UCSD-AML1 (cell line): ENCODE results near the gene NRK.
"Not testable (repeated sequence)": the region's sequence is repeated elsewhere in the genome, so short reads cannot be mapped to it uniquely, and the experiment has no call there.

Experiments used
- DNase-seq: peaks from one replicate; lab custom pipeline; 2025; ENCODE audit not compliant: unreplicated experiment; lab: John Stamatoyannopoulos, UW

The NRK gene

DNA sequence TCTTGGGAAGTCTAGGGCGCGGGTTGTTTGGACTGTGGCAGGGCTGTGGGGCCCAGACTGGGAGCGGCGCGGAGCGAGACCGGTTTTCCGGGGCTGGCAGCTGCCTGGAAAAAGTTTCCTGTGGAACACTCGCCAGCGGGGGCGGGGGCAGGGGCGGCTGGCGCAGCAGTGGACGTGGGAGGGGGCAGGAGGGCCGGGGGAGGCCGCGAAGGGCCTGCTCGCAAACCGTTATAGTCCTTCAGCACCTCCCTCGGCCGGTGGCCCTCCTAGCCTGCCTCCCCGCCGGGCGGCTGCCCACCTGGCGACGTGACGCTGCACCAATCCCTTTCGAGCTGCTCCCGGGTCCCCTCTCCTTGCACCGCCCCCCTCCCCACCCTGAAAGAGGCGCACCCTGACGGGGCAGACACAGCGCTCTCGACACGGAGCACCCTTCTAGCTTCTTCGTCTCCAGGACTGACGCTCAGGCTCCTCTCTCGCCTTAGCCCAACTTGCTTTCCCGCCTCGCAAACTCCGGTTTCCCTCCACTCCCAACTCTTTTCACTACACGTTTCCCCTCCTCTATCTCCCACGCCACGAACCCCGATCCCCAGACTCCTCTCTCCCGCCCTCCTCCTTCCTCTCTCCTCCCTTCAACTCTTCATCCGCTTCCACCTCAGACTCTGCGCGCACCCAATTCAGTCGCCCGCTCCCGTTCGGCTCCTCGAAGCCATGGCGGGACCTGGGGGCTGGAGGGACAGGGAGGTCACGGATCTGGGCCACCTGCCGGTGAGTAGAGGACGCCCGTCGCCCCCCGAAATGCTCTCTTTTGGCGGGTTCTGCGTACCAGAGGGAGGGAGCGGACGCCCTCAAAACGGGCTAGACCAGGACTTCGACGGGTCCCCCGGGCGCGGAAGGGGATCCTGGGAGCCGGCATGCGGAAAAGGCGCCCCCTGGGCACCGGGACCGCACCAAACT lies at the start of gene NRK:
Gene NRK (plus strand): TSS at position 402 of the 954 bp plus-strand sequence. CDS start 307 bp downstream, at position 709.
- DNase-seq: no peak

DNA sequence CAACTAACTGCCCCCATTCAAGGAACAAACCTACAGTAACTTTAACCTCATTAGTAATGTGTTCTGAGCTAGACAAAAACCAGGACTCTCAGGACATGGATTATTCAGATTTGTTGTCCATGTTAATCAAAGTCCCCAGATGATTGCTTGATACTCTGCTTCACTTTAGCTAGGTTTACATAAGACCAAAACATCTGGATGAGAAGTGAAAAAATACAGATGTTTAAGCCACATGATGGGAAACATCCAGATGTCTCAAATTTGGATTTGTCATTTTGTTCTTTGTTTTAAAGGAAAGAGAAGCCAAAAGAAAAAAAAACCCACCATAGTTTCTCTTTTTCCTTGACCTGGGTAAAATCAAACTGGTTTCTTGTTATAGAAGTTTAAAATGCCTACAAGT lies 48.5 kb upstream of the NRK start:
- DNase-seq: no peak

GRCh38 chrX:105775679-105776078 lies 46.7 kb upstream of the NRK start:
- no peak for DNase-seq

GRCh38 chrX:105781804-105782203 lies 40.5 kb upstream of the NRK start:
- no peak for DNase-seq

DNA sequence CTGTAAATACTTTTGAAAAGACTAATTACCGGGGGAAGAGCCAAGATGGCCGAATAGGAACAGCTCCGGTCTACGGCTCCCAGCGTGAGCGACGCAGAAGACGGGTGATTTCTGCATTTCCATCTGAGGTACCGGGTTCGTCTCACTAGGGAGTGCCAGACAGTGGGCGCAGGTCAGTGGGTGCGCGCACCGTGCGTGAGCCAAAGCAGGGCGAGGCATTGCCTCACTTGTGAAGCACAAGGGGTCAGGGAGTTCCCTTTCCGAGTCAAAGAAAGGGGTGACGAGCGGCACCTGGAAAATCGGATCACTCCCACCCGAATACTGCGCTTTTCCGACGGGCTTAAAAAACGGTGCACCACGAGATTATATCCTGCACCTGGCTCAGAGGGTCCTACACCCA lies 25.5 kb upstream of the NRK start:
- DNase-seq: not testable (repeated sequence)

DNA sequence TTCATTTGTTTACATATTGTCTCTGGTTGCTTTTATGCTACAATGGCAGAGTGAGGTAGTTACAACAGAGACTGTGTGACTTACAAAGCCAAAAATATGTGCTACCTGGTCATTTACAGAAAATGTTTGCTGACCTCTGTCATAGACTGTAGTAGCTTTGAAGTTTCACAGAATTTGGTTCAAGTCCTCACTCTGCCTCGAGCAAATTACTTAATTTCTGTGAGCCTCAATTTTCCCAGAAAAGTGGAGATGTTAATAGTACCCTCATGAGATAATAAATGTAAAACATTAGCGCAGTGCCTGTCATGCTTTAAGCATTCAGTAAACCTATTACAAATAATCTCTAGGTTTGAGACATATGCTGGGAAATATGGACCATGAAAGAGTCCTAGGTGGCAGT lies 18.4 kb upstream of the NRK start:
- no peak for DNase-seq

DNA sequence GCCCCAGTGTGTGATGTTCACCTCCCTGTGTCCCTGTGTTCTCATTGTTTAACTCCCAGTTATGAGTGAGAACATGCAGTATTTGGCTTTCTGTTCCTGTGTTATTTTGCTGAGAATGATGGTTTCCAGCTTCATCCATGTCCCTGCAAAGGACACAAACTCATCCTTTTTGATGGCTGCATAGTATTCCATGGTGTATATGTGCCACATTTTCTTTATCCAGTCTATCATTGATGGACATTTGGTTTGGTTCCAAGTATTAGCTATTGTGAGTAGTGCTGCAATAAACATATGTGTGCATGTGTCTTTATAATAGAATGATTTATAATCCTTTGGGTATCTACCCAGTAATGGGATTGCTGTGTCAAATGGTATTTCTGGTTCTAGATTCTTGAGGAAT lies 16.7 kb upstream of the NRK start:
- DNase-seq: not testable (repeated sequence)

- DNase-seq: no peak
Measured at GRCh38 chrX:105816517-105816916, 5.8 kb upstream of the NRK start.

- DNase-seq: no peak
Measured at GRCh38 chrX:105820247-105820646, 2.1 kb upstream of the NRK start.

GRCh38 chrX:105821471-105822121 lies 743 bp upstream of the NRK start:
- DNase-seq: no peak

- no peak for DNase-seq
Measured at GRCh38 chrX:105823092-105823455, 735 bp downstream of the NRK start.

DNA sequence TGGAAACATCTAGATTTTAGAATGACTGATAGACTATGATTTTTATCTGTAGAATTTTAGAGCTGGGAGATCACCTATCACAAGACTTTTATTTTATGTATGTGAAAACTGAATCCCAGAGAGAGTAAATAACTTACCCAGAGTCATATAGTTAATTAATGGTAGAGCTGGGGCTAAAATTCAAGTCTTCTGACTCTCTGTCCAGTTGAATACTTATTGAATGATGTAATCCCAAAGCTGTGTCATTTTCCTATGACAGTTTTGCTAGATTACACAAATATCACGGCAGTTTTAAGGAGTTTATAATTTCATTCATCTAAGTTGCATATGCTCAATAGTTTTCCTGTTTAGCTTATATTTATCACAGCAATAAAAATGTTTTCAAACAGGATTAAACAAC lies 6.7 kb downstream of the NRK start:
- DNase-seq: no peak

GRCh38 chrX:105837232-105837631 lies 14.9 kb downstream of the NRK start:
- no peak for DNase-seq

GRCh38 chrX:105845631-105846030 lies 23.3 kb downstream of the NRK start:
- DNase-seq: no peak

GRCh38 chrX:105850100-105850499 lies 27.8 kb downstream of the NRK start:
- not testable (repeated sequence) for DNase-seq

GRCh38 chrX:105865709-105866108 lies 43.4 kb downstream of the NRK start:
- no peak for DNase-seq

DNA sequence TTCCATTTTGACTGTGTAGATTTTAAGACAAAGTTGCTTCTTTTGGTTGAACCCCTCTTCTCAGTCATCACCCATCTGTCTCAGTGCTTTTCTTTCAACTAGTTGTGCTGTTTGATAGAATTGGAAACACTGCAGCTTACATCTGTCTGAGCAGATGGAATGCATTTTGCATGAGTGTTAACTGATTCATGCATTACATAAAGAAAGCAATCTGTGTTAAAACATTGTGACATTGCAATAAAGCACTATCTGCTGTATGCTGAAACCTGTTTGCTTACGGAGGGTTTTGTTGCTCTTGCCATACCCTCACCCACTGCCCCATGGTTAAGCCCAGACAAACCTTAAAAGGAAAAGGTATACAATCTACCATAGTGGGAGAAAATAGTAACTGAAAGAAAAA lies 47.4 kb downstream of the NRK start:
- DNase-seq: no peak

DNA sequence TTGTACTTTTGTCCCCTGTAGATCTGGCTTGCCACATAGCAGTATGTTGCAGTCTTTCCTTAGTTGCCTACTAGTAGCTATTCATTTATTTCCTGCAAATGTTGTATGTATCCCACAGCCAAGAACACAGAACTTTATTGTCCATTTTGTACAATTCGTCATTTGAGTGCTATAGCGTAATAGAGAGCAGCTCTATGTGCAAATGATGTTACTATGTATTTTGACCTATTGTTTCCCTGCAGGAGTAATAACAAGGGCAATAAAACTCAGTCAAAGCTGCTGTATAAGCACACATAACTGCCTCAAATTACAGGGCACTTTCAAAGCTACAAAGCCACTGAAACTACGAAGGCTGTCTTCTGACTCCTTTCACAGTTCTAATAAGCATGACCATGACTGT lies 48.1 kb downstream of the NRK start:
- DNase-seq: no peak

DNA sequence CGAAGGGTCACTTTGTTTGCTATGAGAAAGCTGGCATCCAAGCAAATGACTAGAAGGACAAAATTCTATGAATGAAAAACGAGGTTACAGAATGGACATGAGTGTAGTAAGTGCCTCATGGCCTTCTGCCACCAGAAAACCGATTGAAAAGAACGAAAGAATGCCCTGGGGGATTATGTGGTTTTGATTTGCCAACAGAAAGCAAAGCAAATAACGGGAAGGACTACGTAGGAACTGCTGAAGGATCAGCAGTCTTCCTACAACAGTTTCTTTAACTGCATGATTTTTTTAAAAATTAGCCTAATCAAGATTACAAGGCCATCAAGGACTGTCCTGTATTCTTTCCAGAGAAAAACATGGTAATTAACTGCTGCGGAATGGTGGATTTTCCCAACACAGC lies 50.6 kb downstream of the NRK start:
- no peak for DNase-seq

GRCh38 chrX:105874790-105875189 lies 52.5 kb downstream of the NRK start:
- no peak for DNase-seq

- DNase-seq: no peak
Measured at GRCh38 chrX:105876658-105877057, 54.3 kb downstream of the NRK start.

- no peak for DNase-seq
Measured at GRCh38 chrX:105880491-105880890, 58.2 kb downstream of the NRK start.
